ENCODE data around the gene TMEM271.
"Not testable (repeated sequence)": the region's sequence is repeated elsewhere in the genome, so short reads cannot be mapped to it uniquely, and the experiment has no call there.

The TMEM271 gene

GRCh38 chr4:609400-610050 is 33.4 kb upstream of the TMEM271 start:
- no peak for DNase-seq (ENCODE audit: low read depth)

GRCh38 chr4:608236-608635 is 32.1 kb upstream of the TMEM271 start:
- no peak for DNase-seq (ENCODE audit: low read depth)

DNA sequence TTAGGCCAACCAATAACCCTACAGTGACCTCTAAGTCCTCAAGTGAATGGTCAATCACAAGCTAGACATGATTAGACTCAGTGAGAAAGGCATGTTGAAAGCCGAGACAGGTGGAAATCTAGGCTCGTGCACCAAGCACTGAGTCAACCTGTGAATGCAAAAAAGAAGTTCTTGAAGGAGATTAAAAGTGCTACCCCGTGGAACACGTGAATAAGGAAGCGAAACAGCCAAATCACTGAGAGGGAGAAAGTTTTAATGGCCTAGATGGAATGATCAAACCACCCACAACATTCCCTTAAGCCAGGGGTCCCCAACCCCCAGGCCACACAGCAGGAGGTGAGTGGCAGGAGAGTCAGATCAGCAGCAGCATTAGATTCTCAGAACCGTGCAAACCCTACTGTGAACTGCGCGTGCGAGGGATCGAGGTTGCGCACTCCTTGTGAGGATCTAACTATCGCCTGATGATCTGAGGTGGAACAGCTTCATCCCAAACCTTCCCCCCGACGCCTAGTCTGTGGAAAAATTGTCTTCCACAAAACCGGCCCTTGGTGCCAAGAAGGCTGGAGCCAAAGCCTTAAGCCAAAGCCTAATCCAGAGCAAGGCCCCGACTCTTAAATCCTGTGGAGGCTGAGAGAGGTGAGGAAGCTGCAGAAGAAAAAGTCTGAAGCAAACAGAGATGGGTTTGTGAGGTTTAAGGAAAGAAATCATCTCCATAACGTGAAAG is 29.8 kb upstream of the TMEM271 start:
- DNase-seq (ENCODE audit: low read depth) = no peak

DNA sequence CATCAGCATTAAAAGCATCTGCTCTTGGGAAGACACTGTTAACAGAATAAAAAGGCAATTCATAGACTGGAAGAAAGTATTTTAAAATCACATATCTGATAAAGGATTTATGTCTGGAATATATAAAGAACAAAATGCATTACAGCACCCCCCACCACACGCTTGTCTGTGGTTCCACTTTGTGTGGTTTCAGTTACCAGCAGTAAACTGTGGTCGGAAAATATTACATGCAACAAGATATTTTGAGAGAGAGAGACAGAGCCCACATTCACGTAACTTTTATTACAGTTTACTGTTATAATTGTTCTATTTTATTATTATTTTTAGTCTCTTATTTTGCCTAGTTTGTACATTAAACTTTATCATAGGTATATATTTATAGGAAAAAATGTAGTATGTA is 28.0 kb upstream of the TMEM271 start:
- no peak for DNase-seq (ENCODE audit: low read depth)

DNA sequence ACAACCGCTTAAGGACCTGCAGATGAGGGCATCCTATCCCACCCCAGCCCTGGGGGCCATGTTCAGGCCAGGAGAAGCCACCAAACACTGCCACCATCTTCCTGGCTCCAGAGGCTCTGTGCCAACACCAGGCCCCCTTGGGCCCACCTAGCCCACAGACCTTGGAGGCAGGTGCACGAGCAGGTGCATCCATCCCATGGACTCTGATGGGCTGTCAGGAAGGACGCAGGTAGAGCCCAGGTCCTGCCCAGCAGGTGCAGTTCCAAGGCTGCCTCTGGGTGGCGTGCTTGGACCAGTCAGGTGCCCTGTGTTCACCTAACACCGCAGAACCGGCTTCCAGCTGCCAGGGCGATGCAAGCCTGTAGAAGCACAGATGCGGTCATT is 26.5 kb upstream of the TMEM271 start:
- no peak for DNase-seq (ENCODE audit: low read depth)

DNA sequence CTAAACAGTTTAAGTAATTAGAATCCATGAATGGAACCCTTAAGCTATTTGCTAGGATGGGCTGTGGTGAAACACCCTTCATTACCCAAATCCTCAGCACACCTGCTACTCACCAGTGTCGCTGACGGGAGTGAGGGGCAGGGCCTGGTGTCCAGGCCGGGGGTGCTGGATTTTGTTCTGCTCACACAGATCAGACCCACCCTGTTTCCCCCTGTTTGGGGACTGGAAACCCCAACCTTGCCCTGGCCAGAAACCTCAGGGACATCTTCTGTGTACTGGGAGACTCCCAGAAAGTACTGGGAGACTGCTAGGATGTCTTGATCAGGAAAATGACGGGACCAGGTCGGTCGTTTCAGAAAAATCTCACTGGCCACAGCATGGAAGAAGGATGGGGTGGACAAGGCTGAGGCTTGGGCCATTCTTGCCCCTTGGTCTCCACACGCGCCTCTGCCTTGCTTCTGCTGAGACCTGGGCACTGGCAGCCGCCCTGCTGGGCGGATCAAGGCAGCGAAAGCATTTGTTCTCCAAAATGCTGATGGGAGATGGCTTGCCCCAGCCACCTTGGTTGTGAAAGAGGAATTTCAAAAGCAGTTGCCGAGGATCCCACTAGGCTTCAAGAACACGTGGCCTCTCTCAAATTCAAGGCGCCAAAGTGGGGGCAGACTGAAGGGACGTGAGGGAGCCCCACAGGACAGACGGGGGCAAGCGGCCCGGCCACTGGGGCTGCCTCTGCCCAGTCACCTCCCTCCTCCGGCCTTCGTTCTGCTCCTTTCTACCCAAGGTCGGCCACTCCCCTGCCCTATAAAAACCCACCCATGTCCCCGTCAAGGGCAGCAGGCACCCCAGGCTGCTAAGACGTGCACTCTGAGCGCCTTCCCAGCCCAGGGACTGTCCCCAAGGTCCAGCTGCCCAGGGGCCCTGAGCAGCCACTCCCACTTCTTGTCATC is 25.8 kb upstream of the TMEM271 start:
- DNase-seq (ENCODE audit: low read depth) = no peak

DNA sequence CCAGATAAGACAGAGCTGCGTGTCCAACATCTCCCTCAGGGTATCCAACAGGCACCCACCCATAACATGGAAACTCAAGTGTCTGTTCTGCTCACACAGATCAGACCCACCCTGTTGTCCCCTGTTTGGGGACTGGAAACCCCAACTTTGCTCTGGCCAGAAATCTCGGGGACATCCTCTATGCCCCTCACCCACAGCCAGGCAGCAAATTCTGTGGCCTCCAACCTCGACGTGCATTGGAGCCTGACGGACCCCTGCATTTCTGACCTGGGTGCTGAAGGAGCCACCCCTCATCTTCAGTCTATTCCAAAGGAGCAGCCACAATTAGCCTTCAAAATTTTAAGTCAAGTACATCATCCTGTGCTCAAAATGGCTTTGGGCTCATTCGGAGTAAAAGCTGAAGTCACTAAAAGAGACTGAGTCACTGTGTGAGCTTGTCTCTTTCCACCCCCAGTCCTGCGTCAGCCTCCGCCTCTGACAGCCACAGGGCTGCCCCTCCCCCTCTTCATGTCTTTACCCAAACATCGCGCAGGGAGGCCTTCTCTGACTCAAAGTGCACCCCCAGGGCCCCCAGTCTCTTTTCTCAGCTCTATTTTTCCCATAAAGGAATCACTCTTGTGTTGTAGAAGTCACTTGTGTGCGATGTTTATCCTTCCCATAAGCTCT is 24.9 kb upstream of the TMEM271 start:
- no peak for DNase-seq (ENCODE audit: low read depth)

DNA sequence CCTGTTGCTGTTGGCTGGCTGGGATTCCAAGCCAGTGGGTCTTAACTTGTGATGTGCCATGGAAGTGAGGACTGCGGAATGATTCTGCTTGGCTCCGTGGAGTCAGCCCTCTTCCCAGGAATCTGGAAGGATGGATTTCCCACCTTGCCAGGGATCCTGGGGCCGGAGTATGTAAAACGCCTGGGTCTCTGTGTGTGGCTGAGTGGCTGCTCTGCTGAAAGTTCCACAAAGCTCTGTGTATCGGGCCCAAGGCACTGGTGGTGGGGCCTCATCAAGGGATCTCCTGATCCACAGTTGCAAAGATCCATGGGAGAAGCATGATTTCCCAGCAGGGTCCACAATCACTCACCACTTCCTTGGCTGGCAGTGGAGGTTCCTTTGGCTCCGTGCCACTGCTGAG is 24.1 kb upstream of the TMEM271 start:
- no peak for DNase-seq (ENCODE audit: low read depth)

- no peak for DNase-seq (ENCODE audit: low read depth)
Observed at GRCh38 chr4:598925-599324, 22.8 kb upstream of the TMEM271 start.

- DNase-seq (ENCODE audit: low read depth) = no peak
Observed at GRCh38 chr4:592825-593520, 16.9 kb upstream of the TMEM271 start.

DNA sequence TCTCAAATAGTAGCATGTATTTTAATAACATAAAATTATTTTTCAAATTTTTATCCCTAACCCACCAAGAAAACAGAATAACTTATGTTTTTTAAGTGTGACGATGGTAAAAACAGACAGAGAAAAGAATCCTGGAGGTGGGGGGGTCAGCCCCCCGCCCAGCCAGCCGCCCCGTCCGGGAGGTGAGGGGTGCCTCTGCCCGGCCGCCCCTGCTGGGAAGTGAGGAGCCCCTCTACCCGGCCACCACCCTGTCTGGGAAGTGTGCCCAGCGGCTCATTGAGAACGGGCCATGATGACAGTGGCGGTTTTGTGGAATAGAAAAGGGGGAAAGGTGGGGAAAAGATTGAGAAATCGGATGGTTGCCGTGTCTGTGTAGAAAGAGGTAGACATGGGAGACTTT is 16.1 kb upstream of the TMEM271 start:
- not testable (repeated sequence) for DNase-seq (ENCODE audit: low read depth)

DNA sequence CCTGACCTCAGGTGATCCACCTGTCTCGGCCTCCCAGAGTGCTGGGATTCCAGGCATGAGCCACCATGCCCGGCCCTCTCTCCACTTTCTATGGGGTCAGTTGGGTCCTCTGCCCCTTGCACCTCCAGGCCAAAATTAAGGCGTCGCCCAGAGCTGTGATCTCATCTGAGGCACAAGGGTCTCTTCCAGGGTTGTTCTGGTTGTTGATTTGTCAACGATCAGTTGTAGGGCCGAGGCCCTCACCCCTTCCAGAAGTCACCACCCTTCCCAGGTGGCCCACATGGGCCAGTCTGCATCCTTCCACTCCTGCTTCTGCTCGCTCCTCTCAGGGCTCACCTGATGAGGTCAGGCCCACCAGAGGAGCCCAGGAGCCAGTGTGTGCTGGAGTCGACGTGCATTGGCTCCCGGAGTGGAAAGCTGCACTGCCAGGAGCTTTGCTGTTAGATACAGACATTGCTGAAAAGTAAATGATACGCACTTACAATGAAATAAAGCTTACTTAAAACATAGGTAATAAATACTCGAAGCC is 14.3 kb upstream of the TMEM271 start:
- no peak for DNase-seq (ENCODE audit: low read depth)

DNA sequence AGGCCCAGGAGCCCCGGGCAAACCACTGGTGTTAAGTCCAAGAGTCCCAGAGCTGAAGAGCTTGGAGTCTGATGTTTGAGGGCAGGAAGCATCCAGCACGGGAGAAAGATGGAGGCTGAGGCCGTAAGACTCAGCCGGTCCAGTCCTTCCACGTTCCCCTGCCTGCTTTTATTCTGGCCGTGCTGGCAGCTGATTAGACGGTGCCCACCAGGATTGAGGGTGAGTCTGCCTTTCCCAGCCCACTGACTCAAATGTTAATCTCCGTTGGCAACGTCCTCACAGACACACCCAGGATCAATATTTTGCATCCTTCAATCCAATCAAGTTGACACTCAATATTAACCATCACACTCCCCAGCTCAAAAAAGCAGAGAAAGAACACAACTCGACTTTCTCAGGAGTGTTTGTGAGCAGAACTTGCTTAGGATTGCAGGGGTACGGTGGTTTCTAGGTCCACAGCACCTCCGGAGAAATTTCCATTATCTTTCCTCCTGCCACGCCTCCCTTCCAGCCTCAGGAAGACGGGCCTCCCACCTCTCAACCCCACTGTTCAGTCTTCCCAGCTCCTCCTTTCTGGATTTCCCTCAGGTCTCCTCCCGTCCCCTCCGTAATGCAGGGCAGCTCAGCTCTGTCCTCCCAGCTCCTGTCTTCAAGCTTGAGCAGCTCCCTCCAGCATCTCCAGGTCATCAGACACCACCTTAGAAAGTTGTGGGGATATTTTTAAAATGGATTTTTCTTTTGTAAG is 13.3 kb upstream of the TMEM271 start:
- no peak for DNase-seq (ENCODE audit: low read depth)

DNA sequence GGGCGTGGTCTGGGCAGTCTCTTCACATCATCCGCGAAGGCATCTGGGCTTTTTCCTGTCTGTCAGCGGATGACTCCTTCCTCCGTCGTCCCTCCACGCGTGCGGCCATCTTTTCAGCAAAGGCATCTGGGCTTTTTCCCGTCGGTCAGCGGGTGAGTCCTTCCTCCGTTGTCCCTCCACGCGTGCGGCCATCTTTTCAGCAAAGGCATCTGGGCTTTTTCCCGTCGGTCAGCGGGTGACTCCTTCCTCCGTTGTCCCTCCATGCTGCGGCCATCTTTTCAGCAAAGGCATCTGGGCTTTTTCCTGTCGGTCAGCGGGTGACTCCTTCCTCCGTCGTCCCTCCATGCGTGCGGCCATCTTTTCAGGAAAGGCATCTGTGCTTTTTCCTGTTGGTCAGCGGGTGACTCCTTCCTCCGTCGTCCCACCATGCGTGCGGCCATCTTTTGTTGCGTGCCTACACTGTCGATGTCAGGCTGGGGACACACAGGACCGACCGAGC is 12.3 kb upstream of the TMEM271 start:
- DNase-seq (ENCODE audit: low read depth) = no peak

GRCh38 chr4:587671-588350 is 11.7 kb upstream of the TMEM271 start:
- no peak for DNase-seq (ENCODE audit: low read depth)

DNA sequence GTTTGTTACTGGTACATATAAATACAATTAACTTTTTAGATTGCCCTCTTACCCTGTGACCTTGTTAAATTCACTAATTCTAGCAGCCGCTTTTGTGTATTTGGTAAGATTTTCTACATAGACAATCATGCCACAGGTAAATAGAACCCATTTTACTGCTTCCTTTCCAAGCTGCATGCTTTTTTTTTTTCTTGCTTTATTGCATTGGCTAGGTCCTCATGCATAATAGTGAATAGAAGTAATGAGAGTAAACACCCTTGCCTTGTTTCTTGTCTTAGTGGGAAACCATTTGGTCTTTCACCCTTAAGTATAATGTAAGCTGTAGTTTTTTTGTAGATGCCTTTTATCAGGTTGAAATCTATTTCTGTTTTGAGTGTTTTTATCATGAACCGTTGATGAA is 7.7 kb upstream of the TMEM271 start:
- DNase-seq (ENCODE audit: low read depth) = no peak

- no peak for DNase-seq (ENCODE audit: low read depth)
Observed at GRCh38 chr4:581753-582361, 5.8 kb upstream of the TMEM271 start.

GRCh38 chr4:581181-581580 is 5.1 kb upstream of the TMEM271 start:
- no peak for DNase-seq (ENCODE audit: low read depth)

- DNase-seq (ENCODE audit: low read depth) = peak; percentile 78
Observed at GRCh38 chr4:579543-580175, 3.6 kb upstream of the TMEM271 start.
